Measurements from ENCODE around the gene PDSS2. TPM values are rescaled to one million over a fixed set of nuclear protein-coding genes. Genes with fewer than 3 reads are reported as not detected.
"Not testable (repeated sequence)": the region's sequence is repeated elsewhere in the genome, so short reads cannot be mapped to it uniquely, and the experiment has no call there.

PDSS2 gene
- total RNA-seq, 1 donor from 2014 or later, result 7.3 TPM

GRCh38 chr6:107418118-107418517, 41.2 kb downstream of the PDSS2 start:
- DNase-seq (ENCODE audit: low read depth, low spot score), result no peak

GRCh38 chr6:107416145-107416544, 43.2 kb downstream of the PDSS2 start:
- DNase-seq (ENCODE audit: low read depth, low spot score), result no peak

GRCh38 chr6:107413966-107414645, 45.3 kb downstream of the PDSS2 start:
- no peak for DNase-seq (ENCODE audit: low read depth, low spot score)

GRCh38 chr6:107411161-107411560, 48.2 kb downstream of the PDSS2 start:
- no peak for DNase-seq (ENCODE audit: low read depth, low spot score)

- no peak for DNase-seq (ENCODE audit: low read depth, low spot score)
Measured at GRCh38 chr6:107409942-107410341, 49.4 kb downstream of the PDSS2 start.

- peak; percentile 4 for DNase-seq (ENCODE audit: low read depth, low spot score)
Measured at GRCh38 chr6:107408714-107409113, 50.6 kb downstream of the PDSS2 start.

GRCh38 chr6:107405002-107405401, 54.4 kb downstream of the PDSS2 start:
- DNase-seq (ENCODE audit: low read depth, low spot score), result no peak

GRCh38 chr6:107402533-107402932, 56.8 kb downstream of the PDSS2 start:
- DNase-seq (ENCODE audit: low read depth, low spot score), result no peak

GRCh38 chr6:107401573-107401972, 57.8 kb downstream of the PDSS2 start:
- no peak for DNase-seq (ENCODE audit: low read depth, low spot score)

- no peak for DNase-seq (ENCODE audit: low read depth, low spot score)
Measured at GRCh38 chr6:107400616-107401147, 58.7 kb downstream of the PDSS2 start.

- no peak for DNase-seq (ENCODE audit: low read depth, low spot score)
Measured at GRCh38 chr6:107399935-107400334, 59.4 kb downstream of the PDSS2 start.

- no peak for DNase-seq (ENCODE audit: low read depth, low spot score)
Measured at GRCh38 chr6:107398001-107398400, 61.4 kb downstream of the PDSS2 start.

- no peak for DNase-seq (ENCODE audit: low read depth, low spot score)
Measured at GRCh38 chr6:107396211-107396610, 63.2 kb downstream of the PDSS2 start.

GRCh38 chr6:107392069-107392468, 67.3 kb downstream of the PDSS2 start:
- no peak for DNase-seq (ENCODE audit: low read depth, low spot score)

- DNase-seq (ENCODE audit: low read depth, low spot score), result no peak
Measured at GRCh38 chr6:107390685-107391435, 68.5 kb downstream of the PDSS2 start.

- DNase-seq (ENCODE audit: low read depth, low spot score), result no peak
Measured at GRCh38 chr6:107390056-107390455, 69.3 kb downstream of the PDSS2 start.

GRCh38 chr6:107386904-107387303, 72.5 kb downstream of the PDSS2 start:
- no peak for DNase-seq (ENCODE audit: low read depth, low spot score)

GRCh38 chr6:107386340-107386739, 73.0 kb downstream of the PDSS2 start:
- DNase-seq (ENCODE audit: low read depth, low spot score), result no peak

- no peak for DNase-seq (ENCODE audit: low read depth, low spot score)
Measured at GRCh38 chr6:107383705-107384104, 75.7 kb downstream of the PDSS2 start.

GRCh38 chr6:107374264-107374663, 85.1 kb downstream of the PDSS2 start:
- no peak for DNase-seq (ENCODE audit: low read depth, low spot score)

- DNase-seq (ENCODE audit: low read depth, low spot score), result no peak
Measured at GRCh38 chr6:107369493-107369892, 89.9 kb downstream of the PDSS2 start.

- no peak for DNase-seq (ENCODE audit: low read depth, low spot score)
Measured at GRCh38 chr6:107368471-107368870, 90.9 kb downstream of the PDSS2 start.

GRCh38 chr6:107364173-107364572, 95.2 kb downstream of the PDSS2 start:
- not testable (repeated sequence) for DNase-seq (ENCODE audit: low read depth, low spot score)

Measured in pulmonary artery endothelial cell (primary cell).